Measurements from ENCODE around the gene METTL8.

Gene METTL8

DNA sequence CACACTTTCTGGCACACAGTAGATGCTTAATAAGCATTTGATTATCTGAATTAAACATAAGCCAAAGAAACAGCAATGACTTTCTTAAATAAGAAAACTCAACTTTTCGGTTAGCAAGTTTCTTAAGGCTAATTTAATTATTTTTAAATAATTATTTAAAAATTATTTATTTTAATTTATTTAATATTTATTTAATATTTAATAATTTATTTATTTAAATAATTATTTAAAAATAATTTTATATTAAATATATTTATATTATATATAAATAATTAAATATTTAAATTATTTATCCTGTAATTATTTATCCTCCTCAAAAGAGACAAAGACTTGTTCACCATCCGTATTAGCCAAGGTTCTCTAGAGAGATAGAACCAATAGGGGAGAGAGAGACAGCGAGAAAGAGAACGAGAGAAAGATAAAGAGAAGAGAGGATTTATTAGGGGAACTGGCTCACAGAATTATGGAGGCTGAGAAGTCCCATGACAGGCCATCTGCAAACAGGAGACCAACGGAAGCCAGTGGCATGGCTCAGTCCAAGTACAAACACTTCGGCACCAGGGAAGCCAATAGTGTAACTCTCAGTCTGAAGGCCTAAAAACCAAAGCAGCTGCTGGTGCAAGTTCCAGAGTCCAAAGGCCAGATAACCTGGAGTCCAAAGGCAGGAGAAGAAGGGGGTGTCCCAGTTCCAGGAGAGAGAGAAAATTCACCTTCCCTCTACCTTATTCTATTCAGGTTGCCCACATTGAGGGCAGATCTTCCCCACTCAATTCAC, 125.3 kb downstream of the METTL8 start:
- DNase-seq = no peak

DNA sequence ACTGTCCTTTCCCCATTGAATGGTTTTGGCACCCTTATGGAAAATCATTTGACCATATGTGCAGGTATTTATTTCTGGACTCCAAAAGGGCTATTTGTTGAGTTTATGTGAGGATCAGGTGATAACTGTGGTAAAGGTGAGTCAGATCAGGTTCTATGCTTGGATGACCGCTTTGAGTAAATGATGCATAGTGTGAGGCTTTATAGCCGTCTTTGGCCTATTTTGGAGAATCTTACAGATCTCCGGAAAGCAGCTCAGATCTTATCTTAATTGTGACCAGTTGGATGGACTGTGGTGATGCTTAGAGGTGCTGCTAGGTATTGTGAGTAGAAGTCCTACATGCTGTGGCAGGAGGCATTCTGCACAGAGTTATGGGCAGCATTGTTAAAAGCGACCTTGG, 126.2 kb downstream of the METTL8 start:
- no peak for DNase-seq

DNA sequence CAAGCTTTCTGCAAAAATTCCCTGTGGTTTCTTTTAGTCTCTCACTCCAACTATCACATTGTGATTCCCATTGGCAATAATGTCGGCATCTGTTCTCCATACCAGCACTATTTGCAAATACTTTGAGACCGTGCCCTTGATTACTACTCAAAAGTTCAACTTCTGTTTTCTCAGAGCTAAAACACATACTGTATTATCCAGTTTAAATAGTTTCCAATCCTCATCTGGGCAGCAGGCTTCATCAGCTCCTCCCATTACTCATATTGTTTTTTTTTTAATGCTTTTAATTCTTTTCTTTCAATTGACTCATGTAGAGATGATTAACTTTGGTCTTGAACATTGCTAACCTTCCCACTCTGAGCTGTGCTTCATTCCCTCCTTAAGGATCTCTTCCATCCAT, 135.8 kb downstream of the METTL8 start:
- no peak for DNase-seq

DNA sequence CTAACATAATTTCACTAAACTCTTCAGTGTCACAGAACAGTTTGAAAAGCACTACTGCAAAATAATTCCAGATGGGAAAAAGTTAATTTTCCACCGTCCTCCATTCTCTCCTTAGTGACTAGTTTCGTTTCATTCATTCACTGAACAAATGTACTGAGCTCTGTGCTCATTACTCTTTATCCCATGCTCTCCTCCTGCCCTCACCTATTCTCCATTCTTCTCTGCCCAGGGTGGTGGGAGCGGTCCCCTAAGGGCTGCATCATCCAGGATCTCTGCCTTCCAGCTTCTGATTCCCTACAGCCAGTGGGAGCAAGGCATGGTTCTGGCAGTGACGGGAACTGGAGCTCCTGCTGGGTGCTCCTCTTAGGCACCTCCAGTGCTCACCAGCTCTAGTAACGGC, 139.2 kb downstream of the METTL8 start:
- no peak for DNase-seq

DNA sequence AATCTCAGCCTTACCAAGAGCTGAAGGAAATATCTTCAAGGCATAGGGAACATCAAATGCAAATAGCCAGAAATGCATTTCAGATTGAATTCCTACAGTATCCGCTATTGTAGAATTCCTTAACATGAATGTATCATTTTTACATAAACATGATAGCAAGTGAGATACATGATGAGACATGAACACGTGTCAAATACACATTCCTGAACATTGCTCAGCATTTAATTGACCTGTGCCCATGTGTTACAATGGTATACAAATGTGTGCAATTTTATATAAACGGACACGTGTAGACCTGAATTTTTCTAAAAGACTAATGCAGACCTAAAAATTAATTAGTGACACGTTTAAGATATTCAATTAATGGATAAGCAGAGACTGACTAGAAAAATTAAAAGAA, 140.1 kb downstream of the METTL8 start:
- no peak for DNase-seq

DNA sequence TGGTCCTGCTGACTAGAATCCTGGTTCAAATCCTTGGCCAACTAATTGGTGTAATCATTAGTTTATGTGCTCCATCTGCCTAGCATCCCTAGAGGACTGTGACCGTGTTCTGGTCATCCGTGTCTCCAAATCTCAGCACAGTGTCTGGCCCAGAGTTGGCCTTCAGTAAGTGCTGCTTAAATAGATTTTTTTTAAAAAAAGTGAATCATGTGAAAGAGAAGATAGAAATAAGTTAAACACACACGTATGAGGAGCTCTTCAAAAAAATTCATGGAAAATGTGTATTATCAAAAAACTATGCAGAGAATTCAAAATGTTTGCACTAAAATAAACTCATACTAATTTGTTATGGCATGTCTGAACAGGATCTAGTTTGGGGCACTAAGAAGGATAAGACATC, 143.8 kb downstream of the METTL8 start:
- no peak for DNase-seq

DNA sequence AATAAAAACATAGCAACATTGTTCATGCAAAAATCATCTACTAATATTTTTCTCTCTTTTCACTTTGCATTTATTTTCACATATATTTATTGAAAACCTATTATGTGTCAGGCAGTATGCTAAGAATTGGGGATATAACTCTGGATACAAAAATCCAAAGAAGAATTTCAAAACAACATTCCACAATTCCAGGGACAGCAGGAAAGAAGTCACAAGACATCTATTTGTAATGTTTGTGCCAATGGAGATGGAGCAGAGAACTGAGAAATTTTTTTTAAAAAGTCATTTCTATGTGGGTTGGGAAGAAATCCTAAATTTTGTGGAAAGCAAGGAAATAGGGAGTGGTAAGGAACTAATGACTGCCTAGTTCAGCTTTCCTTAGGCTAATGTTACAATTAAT, 144.5 kb downstream of the METTL8 start:
- no peak for DNase-seq

DNA sequence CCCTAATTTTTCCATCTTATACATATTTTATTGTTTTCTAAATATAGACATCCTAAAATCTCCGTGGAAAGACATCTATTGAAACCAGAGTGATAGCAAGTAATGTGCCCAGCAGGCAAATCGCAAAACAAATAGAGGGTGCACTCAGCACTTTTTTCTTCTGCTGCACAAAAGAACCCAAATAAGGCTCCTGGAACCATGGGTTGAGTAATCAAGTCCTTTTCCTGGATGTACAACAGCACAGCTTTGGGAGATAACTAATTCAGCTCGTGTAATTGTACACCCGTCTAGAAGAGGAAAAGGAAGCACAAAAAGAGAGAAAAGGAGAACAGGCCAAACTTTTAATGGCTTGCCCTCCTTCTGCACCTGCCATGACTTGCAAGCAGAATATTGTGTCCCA, 146.2 kb downstream of the METTL8 start:
- no peak for DNase-seq

DNA sequence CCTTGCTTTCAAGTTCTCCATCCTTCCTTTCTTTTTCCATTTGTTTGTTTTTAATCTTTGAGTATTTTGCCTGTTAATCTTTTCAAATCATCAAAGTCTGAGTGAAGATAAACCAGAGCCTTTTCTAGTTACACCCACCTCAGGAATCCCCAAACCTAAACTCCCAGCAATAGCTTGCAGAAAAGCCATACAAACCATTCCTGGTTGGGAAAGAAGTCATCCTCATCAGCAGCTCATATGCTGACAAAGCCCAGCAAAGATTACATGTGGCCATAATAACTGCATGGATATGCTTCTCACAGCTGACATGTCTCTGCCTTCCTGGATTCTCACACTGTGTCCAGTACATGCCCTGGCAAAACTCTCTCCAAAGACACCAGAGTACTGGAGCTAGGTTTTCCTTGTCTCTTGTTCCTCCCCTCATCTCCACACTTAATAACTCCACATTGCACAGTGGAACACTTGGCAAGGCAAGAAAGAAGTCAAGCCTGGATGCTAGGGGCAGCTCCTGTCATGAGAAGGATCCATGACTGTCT, 146.7 kb downstream of the METTL8 start:
- DNase-seq = no peak

DNA sequence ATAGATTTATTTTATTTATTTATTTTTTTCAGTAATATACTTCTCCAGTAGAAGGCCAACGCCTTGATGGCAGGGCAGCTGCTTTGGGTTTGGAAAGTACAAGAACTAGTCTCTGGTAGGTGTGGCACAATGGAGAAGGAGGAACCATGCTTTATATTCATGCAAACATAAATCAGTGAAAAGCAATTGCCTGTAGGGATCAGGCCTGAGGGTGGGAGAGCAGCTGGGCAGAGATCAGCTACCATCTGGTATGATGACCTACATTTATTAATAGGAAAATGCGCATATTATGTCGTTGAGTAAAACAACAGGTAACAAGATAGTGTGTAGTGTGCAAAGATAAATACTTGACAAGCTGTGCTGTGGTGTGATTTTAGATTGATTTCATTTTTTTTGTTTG, 152.7 kb downstream of the METTL8 start:
- DNase-seq = no peak

DNA sequence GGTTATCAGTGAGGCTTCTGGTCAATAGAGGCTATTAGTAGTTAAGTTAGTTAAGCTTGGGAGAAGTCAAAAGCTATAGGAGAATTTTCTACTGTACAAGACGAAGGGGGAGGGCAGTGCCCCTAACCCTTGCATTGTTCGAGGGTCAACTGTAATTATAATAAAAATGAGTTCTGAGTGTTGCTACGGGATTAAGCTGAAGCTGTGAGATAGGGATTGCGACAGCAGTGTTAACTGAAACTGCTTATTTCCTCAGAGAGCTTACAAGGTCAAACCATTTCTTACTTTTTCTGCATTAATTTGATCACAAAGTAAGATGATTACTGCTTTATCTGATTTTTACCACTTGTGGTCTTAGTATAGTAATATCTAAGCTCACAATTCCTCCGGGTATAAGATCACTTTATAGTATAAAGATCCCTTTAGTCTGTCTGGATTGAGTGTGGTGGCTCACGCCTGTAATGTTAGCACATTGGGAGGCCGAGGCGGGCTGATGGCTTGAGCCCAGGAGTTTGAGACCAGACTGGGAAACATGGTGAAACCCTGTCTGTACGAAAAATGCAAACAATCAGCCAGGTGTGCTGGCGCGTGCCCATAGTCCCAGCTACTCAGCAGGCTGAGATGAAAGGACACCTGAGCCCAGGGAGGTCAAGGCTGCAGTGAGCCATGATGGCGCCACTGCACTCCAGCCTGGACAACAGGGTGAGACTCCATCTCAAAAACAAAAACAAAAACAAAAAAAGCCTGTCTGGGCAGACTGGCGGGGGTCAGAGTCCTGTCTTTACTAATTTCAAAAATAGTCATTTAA, 153.6 kb downstream of the METTL8 start:
- no peak for DNase-seq

DNA sequence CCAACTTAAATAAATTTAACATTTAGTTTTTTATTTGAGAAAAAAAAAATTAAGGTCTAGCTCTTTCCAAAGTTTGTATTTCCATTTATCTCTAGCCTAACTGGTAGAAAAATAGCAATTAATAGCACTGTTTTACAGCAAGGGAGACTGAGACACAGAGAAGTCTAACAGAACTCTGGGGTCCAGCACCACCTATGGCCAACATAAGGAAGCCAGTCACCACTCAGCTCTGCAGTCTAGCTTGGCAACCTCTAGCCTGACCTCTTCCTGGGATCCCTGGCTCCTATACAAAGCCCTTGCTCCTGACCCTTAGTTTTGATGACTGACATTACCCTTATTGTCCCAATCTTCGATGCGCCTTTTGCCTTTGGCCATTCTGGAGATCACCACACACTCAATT, 159.0 kb downstream of the METTL8 start:
- DNase-seq = no peak

DNA sequence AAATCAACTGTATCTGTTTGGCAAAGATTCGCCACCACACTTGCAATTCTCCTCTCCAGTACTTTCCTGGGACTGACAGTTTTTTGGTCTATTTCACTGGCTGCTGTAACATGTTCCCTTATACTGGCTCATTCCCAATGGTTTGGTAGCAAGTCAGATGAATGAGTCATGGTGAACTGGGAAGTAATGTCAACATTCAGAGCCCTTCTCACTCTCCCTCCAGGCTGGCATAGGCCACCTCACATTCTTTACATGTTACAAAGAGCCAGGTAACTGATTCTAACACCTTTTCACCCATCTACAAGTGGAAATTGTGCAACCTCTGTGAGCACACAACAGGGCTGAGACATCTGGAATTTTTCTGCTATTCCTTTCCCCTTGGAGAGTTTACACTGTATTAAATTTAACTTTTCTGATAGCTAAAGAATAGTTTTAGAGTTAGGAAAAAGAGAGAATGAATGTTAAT, 161.8 kb downstream of the METTL8 start:
- no peak for DNase-seq

DNA sequence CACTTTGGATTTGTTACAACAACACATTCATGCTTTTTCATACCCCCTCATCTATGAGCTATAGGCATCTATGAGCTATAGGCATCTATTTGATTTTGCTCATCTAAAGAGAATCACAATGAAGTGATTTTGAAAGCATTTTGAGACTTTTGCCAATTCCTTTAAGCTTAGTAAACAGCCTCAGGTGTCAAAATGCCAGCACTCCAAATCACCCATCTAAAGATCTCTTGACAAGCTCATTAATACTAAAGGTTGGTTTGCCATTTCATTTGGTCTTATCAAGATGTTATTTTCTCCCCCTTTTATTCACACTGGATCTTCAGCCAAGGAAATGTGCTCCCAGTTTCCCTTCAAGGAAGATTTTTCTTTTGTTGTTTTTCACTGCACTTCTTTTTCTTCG, 162.4 kb downstream of the METTL8 start:
- DNase-seq = no peak

DNA sequence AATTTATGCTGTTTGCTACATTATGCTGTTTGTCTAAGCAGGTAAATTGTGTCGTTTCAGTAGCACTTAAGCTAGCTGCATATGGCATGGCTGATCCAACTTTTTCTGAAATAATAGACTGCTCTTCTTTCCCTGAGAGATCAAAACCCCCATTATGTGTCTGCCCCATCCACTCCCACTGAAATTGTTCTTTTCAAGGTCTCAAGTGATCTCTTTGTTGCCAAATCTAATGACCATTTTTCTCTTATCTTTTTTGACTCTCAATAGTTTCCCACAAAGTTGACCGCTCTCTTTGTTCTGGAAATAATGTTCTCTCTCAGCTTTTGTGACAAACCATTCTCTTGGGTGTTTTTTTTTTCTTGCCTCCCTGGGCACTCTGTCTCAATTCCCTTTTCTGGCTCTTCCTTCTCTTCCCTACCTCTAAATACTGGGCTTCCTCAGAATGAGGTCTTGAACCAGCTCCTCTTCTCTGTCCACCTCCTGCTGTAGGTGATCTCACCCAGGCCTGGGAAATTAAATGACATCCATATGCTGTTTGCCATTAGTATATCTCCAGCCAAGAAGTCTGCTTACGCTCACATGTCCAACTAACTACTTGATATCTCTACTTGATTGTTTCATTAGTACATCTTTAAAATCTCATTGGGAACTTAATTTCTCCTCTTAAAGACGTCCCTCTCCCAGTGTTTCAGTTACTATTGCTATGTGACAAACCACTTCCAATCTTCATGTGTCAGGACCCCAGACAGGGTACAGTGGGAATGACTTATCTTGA, 165.7 kb downstream of the METTL8 start:
- DNase-seq = no peak
